ENCODE data around the gene TCEA3. TPM values are rescaled to one million over a fixed set of nuclear protein-coding genes. Genes with fewer than 3 reads are reported as not detected.

Gene TCEA3
- total and polyA plus RNA-seq, 7 donors: 26.9 to 222 (median 66.2) TPM

- H3K4me3 ChIP-seq: no peak overlapping the region
- no peaks in the 10 kb centered on the region for H3K9me3 ChIP-seq
- 80 to 84% methylated on average over 12 of the region's 12 CpGs for WGBS, 2 donors
- TF ChIP-seq, protein P1, sequence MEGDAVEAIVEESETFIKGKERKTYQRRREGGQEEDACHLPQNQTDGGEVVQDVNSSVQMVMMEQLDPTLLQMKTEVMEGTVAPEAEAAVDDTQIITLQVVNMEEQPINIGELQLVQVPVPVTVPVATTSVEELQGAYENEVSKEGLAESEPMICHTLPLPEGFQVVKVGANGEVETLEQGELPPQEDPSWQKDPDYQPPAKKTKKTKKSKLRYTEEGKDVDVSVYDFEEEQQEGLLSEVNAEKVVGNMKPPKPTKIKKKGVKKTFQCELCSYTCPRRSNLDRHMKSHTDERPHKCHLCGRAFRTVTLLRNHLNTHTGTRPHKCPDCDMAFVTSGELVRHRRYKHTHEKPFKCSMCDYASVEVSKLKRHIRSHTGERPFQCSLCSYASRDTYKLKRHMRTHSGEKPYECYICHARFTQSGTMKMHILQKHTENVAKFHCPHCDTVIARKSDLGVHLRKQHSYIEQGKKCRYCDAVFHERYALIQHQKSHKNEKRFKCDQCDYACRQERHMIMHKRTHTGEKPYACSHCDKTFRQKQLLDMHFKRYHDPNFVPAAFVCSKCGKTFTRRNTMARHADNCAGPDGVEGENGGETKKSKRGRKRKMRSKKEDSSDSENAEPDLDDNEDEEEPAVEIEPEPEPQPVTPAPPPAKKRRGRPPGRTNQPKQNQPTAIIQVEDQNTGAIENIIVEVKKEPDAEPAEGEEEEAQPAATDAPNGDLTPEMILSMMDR (IDR thresholded peaks at IDR 0.05): no peak
- TF ChIP-seq EP300 (IDR thresholded peaks at IDR 0.05): no peak
- no peak for TF ChIP-seq POLR2AphosphoS5 (IDR thresholded peaks at IDR 0.05)
- TF ChIP-seq POLR2A (IDR thresholded peaks at IDR 0.05): no peak
- no peaks in the 10 kb centered on the region for H3K27me3 ChIP-seq
- peaks cover 0 to 27% (median 7%) of the 10 kb centered on the region in 4 donors for H3K4me1 ChIP-seq
- peak; percentile 79 for DNase-seq
- peak overlapping the region in 2 of 4 donors; percentile 52 to 73 for H3K27ac ChIP-seq
- intact Hi-C loops (cut with DNase I): no loop called here
- H3K36me3 ChIP-seq: no peaks in the 10 kb centered on the region
Measured at GRCh38 chr1:23470282-23471070, 45.9 kb upstream of the TCEA3 start.

- Histone ChIP-seq H3K9me3 (no peaks in the 10 kb centered on the region), H3K4me3 (no peak overlapping the region), H3K36me3 (no peaks in the 10 kb centered on the region), H3K27ac (peak overlapping the region in 1 of 4 donors; percentile 73), H3K4me1 (peaks cover 0 to 18% (median 4%) of the 10 kb centered on the region in 4 donors), H3K27me3 (no peaks in the 10 kb centered on the region)
- DNase-seq: no peak
- TF ChIP-seq EP300 (IDR thresholded peaks at IDR 0.05) (no peak), POLR2AphosphoS5 (IDR thresholded peaks at IDR 0.05) (no peak), POLR2A (IDR thresholded peaks at IDR 0.05) (no peak)
- TF ChIP-seq, protein P1 (IDR thresholded peaks at IDR 0.05): no peak
- intact Hi-C loops (cut with DNase I): no loop called here
- 70 to 78% methylated on average over 5 of the region's 5 CpGs for WGBS, 2 donors
Measured at GRCh38 chr1:23469372-23469982, 44.9 kb upstream of the TCEA3 start.

DNA sequence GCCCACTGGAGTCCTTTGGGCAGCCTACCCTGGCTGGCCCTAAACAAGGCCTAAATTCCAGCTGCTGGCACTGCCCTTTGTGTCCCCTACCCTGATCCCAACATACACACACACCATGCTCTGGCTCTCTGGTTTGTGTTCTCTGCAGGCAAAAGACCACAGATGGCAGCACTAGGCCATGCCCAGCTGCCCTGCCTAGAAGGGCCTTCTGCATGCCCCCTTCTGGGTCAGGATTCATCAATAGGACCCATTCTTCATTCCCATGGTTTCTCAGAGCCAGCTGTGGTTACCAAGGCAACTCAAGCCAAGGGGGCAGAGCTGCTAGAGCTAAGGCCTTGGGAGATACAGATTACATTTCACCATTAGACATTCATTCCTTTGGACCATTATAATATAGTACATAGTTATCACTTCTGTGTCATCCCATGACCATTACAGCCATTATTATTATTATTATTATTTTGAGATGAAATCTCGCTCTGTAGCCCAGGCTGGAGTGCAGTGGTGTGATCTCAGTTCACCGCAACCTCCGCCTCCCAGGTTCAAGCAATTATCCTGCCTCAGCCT is 42.0 kb upstream of the TCEA3 start:
- intact Hi-C loops (cut with DNase I): no loop called here

GRCh38 chr1:23463286-23463685 is 38.7 kb upstream of the TCEA3 start:
- Histone ChIP-seq H3K27ac (no peak overlapping the region), H3K4me3 (no peak overlapping the region), H3K4me1 (no peaks in the 10 kb centered on the region), H3K9me3 (no peaks in the 10 kb centered on the region), H3K27me3 (no peaks in the 10 kb centered on the region), H3K36me3 (no peaks in the 10 kb centered on the region)
- TF ChIP-seq, protein P1 (IDR thresholded peaks at IDR 0.05): no peak
- TF ChIP-seq POLR2AphosphoS5 (IDR thresholded peaks at IDR 0.05) (no peak), EP300 (IDR thresholded peaks at IDR 0.05) (no peak), POLR2A (IDR thresholded peaks at IDR 0.05) (no peak)
- WGBS, 2 donors: 92 to 95% methylated on average over 3 of the region's 3 CpGs
- no peak for DNase-seq
- intact Hi-C loops (cut with DNase I): no loop called here

More for the DNA sequence above, 42.0 kb upstream of the TCEA3 start:
- TF ChIP-seq, protein P1 (IDR thresholded peaks at IDR 0.05): no peak
- no peak for TF ChIP-seq POLR2A (IDR thresholded peaks at IDR 0.05)
- TF ChIP-seq EP300 (IDR thresholded peaks at IDR 0.05): no peak
- no peak for TF ChIP-seq POLR2AphosphoS5 (IDR thresholded peaks at IDR 0.05)
- Histone ChIP-seq H3K4me3 (no peak overlapping the region), H3K36me3 (no peaks in the 10 kb centered on the region), H3K4me1 (peaks cover 0 to 17% (median 0%) of the 10 kb centered on the region in 4 donors), H3K27ac (no peak overlapping the region), H3K27me3 (no peaks in the 10 kb centered on the region), H3K9me3 (no peaks in the 10 kb centered on the region)
- DNase-seq: no peak
- WGBS, 2 donors: 94 to 99% methylated on average over 3 of the region's 3 CpGs

Measured in sigmoid colon (tissue), 7 donors.